Small intestine (tissue), 7 donors: ENCODE measurements around the gene ATM. TPM values are rescaled to one million over a fixed set of nuclear protein-coding genes. Genes with fewer than 3 reads are reported as not detected.
"Not testable (repeated sequence)": the region's sequence is repeated elsewhere in the genome, so short reads cannot be mapped to it uniquely, and the experiment has no call there.

Source experiments
- DNase-seq, 2 donors: peaks; one replicate each; pipeline versions ENCODE4 v3.0.0 to v3.0.0-alpha.2; 2013
- FAIRE-seq: peaks from 2 replicates; lab custom pipeline; 2012; peaks lifted over from hg19 to GRCh38; lab: Jason Lieb, UNC
- H3K27ac ChIP-seq, 3 donors: one replicate each; pipeline ENCODE4 v1.5.1; 2013; ENCODE audit warnings: low read length in 2 of 3, mild to moderate bottlenecking in 2 of 3, control low read depth in 1 of 3, inconsistent platforms in 1 of 3, low read depth in 1 of 3, moderate library complexity in 1 of 3
- H3K27me3 ChIP-seq, 3 donors: one replicate each; pipeline ENCODE4 v1.6.1; 2013; ENCODE audit warnings: low read length in 3 of 3, inconsistent platforms in 1 of 3; ENCODE audit not compliant: control insufficient read depth in 3 of 3, insufficient read depth in 3 of 3
- H3K36me3 ChIP-seq, 3 donors: one replicate each; pipeline ENCODE4 v1.6.1; 2013; ENCODE audit warnings: low read length in 3 of 3, inconsistent platforms in 1 of 3, low read depth in 1 of 3, mild to moderate bottlenecking in 1 of 3, moderate library complexity in 1 of 3; ENCODE audit not compliant: control insufficient read depth in 3 of 3, insufficient read depth in 2 of 3
- H3K4me1 ChIP-seq, 3 donors: one replicate each; pipeline ENCODE4 v1.6.1; 2013; ENCODE audit warnings: low read length in 2 of 3, inconsistent platforms in 1 of 3, low read depth in 1 of 3, mild to moderate bottlenecking in 1 of 3, moderate library complexity in 1 of 3; ENCODE audit not compliant: control insufficient read depth in 3 of 3, insufficient read depth in 2 of 3
- H3K4me3 ChIP-seq, 3 donors: one replicate each; pipeline ENCODE4 v1.5.1; 2013; ENCODE audit warnings: low read length in 3 of 3, control low read depth in 1 of 3, inconsistent platforms in 1 of 3, low read depth in 1 of 3, mild to moderate bottlenecking in 1 of 3, moderate library complexity in 1 of 3
- H3K9me3 ChIP-seq, 2 donors: one replicate each; pipeline ENCODE4 v1.6.1; 2013; ENCODE audit warnings: low read depth in 1 of 2, low read length in 1 of 2; ENCODE audit not compliant: control insufficient read depth in 2 of 2, insufficient read depth in 1 of 2
- WGBS, 3 donors: extraction: QIAGEN DNeasy Blood & Tissue Kit; methylation state at CpG; one replicate each; pipeline ENCODE4 v1.1.7; 2013; 5-methylcytosine and 5-hydroxymethylcytosine counted together
- polyA plus RNA-seq, 4 donors: library from polyadenylated mRNA; stranded (reverse) in 3 of 4; unstranded in 1 of 4; fragments of 200-250 nt in 3 of 4; fragments of 120-200 nt in 1 of 4; gene quantifications; one replicate each; pipeline versions ENCODE4 v1.2.1 to v1.2.3, GENCODE V29; 2013
- donor health status: healthy with polysubstance abuse.
- donor health status: control.
- donor health status: control.
- donor health status: Bipolar disorder and iron deficiency.
- donor health status: healthy.

Gene ATM
- polyA plus RNA-seq, 4 donors: 5.9 to 34.5 (median 10.1) TPM

- H3K36me3 ChIP-seq: peaks cover 0 to 8% (median 2%) of the 10 kb centered on the region in 3 donors
- H3K4me3 ChIP-seq: no peak overlapping the region
- FAIRE-seq: no peak
- no peak for DNase-seq
- no peaks in the 10 kb centered on the region for H3K4me1 ChIP-seq
- H3K9me3 ChIP-seq: peaks cover 0 to 2% of the 10 kb centered on the region in 2 donors
- no peaks in the 10 kb centered on the region for H3K27me3 ChIP-seq
- 71 to 89% (median 83%) methylated on average over 5 of the region's 5 CpGs for WGBS, 3 donors
- no peak overlapping the region for H3K27ac ChIP-seq
Measured at GRCh38 chr11:108369064-108369463, 146.2 kb downstream of the ATM start.

DNA sequence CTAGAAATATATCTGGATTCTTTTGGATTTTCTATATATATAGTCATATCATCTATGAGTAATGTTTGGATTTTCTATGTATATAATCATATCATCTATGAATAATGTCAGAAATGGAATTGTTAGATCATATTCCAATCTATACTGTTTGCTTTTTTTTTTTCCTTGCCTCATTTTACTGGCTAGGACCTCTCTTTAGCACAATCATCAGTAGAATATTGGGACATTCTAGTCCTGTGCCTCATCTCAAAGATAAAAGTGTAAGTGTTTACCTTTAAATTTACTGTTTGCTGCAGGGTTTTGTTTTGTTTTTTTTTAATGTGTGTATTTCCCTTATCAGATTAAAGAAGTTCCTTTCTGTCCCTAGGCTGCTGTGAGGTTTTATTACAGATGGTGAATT lies 147.4 kb downstream of the ATM start:
- H3K4me3 ChIP-seq: no peak overlapping the region
- no peak for FAIRE-seq
- no peak for DNase-seq
- H3K36me3 ChIP-seq: peaks cover 0 to 4% (median 2%) of the 10 kb centered on the region in 3 donors
- no peak overlapping the region for H3K27ac ChIP-seq
- no peaks in the 10 kb centered on the region for H3K4me1 ChIP-seq
- peaks cover 0 to 4% of the 10 kb centered on the region in 2 donors for H3K9me3 ChIP-seq
- H3K27me3 ChIP-seq: no peaks in the 10 kb centered on the region

DNA sequence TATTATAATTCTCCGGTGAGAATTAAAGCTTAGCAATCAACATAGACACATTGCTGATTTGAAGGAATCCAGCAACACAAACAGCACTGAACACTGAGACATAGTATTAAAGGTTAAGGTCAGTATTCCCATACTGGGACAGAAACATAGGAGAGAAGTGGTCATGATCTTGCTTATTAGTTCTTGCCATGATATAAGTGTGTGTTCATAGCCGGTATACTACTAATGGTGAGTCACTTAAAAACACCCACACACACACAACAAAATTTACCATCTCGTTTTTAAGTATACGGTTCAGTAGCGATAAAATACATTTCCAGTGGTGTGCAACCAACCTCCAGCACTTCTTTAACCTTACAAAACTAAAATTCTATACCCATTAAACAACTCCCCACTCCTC lies 148.1 kb downstream of the ATM start:
- Histone ChIP-seq H3K9me3 (peaks cover 0 to 4% of the 10 kb centered on the region in 2 donors), H3K36me3 (peaks cover 0 to 3% (median 2%) of the 10 kb centered on the region in 3 donors), H3K4me3 (no peak overlapping the region), H3K4me1 (no peaks in the 10 kb centered on the region), H3K27ac (no peak overlapping the region), H3K27me3 (no peaks in the 10 kb centered on the region)
- WGBS, 3 donors: 74 to 79% (median 75%) methylated on average over 5 of the region's 5 CpGs
- FAIRE-seq (no peak), DNase-seq (no peak)

DNA sequence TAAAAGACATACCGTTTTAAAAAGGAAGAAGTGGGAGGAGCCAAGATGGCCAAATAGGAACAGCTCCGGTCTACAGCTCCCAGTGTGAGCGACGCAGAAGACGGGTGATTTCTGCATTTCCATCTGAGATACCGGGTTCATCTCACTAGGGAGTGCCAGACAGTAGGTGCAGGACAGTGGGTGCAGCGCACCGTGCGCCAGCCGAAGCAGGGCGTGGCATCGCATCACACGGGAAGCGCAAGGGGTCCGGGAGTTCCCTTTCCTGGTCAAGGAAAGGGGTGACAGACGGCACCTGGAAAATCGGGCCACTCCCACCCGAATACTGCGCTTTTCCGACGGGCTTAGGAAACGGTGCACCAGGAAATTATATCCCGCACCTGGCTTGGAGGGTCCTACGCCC lies 150.6 kb downstream of the ATM start:
- WGBS, 3 donors: 95 to 97% (median 96%) methylated on average over 23 to 24 of the region's 24 CpGs
- not testable (repeated sequence) for H3K4me3 ChIP-seq, H3K27ac ChIP-seq, H3K36me3 ChIP-seq, H3K27me3 ChIP-seq, DNase-seq, H3K9me3 ChIP-seq, FAIRE-seq, H3K4me1 ChIP-seq

DNA sequence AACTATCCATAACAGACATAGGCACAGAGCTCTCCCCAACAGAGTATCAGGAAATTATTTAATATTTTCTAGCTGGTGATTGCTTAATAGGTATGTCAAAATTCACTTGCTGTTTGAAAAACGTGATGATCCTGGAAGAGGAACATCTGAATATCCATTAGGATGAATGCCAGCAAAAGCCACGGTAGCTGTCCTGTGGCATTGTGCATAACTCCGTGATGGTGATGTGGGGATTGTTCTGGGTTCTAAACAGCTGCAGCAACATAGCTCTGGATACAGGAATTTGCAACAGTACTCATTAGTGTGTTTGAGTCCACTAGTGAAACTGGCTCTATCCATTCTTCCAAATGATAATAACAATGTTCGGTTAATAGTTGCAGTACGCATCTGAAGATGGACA lies 165.7 kb downstream of the ATM start:
- DNase-seq (no peak), FAIRE-seq (no peak)

GRCh38 chr11:108392353-108392752 lies 169.5 kb downstream of the ATM start:
- no peaks in the 10 kb centered on the region for H3K36me3 ChIP-seq
- 88 to 95% (median 92%) methylated on average over 1 of the region's 1 CpG for WGBS, 3 donors
- H3K27me3 ChIP-seq: no peaks in the 10 kb centered on the region
- no peak overlapping the region for H3K4me3 ChIP-seq
- H3K4me1 ChIP-seq: no peaks in the 10 kb centered on the region
- FAIRE-seq: no peak
- no peak overlapping the region for H3K27ac ChIP-seq
- H3K9me3 ChIP-seq: no peaks in the 10 kb centered on the region
- no peak for DNase-seq

More for the DNA sequence above, 165.7 kb downstream of the ATM start:
- Histone ChIP-seq H3K4me3 (no peak overlapping the region), H3K4me1 (no peaks in the 10 kb centered on the region), H3K27ac (no peak overlapping the region), H3K36me3 (no peaks in the 10 kb centered on the region), H3K9me3 (no peaks in the 10 kb centered on the region), H3K27me3 (no peaks in the 10 kb centered on the region)
- WGBS, 3 donors: 82 to 90% (median 87%) methylated on average over 5 of the region's 5 CpGs

GRCh38 chr11:108393046-108393445 lies 170.2 kb downstream of the ATM start:
- 23 to 39% (median 29%) methylated on average over 1 of the region's 1 CpG for WGBS, 3 donors
- no peaks in the 10 kb centered on the region for H3K27me3 ChIP-seq
- H3K9me3 ChIP-seq: no peaks in the 10 kb centered on the region
- DNase-seq: no peak
- no peaks in the 10 kb centered on the region for H3K4me1 ChIP-seq
- no peaks in the 10 kb centered on the region for H3K36me3 ChIP-seq
- no peak overlapping the region for H3K27ac ChIP-seq
- H3K4me3 ChIP-seq: no peak overlapping the region
- FAIRE-seq: no peak

DNA sequence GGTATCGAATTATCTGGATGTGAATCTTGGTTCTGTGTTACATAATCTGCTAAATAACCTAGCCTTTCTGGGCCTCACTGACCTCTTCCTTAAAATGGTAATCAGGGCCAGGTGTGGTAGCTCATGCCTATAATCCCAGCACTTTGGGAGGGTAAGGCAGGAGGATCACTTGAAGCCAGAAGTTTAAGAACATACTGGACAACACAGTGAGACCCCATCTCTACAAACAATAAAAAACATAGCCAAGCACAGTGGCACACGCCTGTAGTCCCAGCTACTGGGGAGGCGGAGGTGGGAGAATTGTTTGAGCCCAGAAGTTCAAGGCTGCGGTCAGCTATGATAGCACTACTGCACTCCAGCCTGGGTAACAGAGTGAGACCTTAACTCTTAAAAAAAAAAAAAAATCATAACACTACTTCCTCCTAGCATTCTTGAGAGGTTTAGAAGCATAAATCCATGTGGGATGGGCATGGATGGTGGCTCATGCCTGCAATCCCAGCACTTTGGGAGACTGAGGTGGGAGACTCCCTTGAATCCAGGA lies 171.9 kb downstream of the ATM start:
- FAIRE-seq: no peak
- H3K27me3 ChIP-seq: no peaks in the 10 kb centered on the region

DNA sequence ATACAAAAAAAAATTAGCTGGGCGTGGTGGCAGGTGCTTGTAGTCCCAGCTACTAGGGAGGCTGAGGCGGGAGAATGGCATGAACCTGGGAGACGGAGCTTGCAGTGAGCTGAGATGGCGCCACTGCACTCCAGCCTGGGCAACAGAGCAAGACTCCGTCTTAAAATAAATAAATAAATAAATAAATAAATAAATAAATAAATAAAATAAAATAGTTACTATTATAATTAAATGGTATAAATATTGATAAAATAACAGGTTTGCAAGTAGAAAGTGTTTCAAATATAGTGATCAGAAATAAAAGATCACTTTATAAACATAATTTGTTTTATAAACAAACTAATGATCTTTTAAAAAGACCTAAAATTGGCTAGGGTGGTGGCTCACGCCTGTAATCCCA lies 173.8 kb downstream of the ATM start:
- H3K27ac ChIP-seq, H3K9me3 ChIP-seq, H3K36me3 ChIP-seq, H3K4me1 ChIP-seq, FAIRE-seq, H3K4me3 ChIP-seq, DNase-seq, H3K27me3 ChIP-seq: not testable (repeated sequence)
- WGBS, 3 donors: 95 to 96% (median 95%) methylated on average over 6 of the region's 6 CpGs

More for the DNA sequence above, 171.9 kb downstream of the ATM start:
- Histone ChIP-seq H3K9me3 (no peaks in the 10 kb centered on the region), H3K36me3 (no peaks in the 10 kb centered on the region), H3K4me1 (no peaks in the 10 kb centered on the region), H3K4me3 (no peak overlapping the region), H3K27ac (no peak overlapping the region)
- DNase-seq: peak in 1 of 2 donors; percentile 22
- 45 to 94% (median 76%) methylated on average over 4 of the region's 4 CpGs for WGBS, 3 donors
